ENCODE measurements around the gene QRSL1.
"Not testable (repeated sequence)": the region's sequence is repeated elsewhere in the genome, so short reads cannot be mapped to it uniquely, and the experiment has no call there.

Gene QRSL1

GRCh38 chr6:106629103-106629858 is at the start of gene QRSL1, which contains the start of gene RTN4IP1:
QRSL1 (plus strand) TSS chr6:106629578; CDS start chr6:106629682, 104 bp downstream.
RTN4IP1 (minus strand) TSS chr6:106629498; CDS start chr6:106629021, 477 bp downstream.
- DNase-seq: peak; percentile 99

- DNase-seq: no peak
These were observed 47.9 kb upstream of the QRSL1 start for GRCh38 chr6:106581468-106581867.

GRCh38 chr6:106586815-106587415 is 42.5 kb upstream of the QRSL1 start:
- DNase-seq: no peak

GRCh38 chr6:106588937-106589336 is 40.4 kb upstream of the QRSL1 start:
- DNase-seq: not testable (repeated sequence)

GRCh38 chr6:106591111-106591825 is 38.1 kb upstream of the QRSL1 start:
- DNase-seq: no peak

GRCh38 chr6:106599440-106599839 is 29.9 kb upstream of the QRSL1 start:
- no peak for DNase-seq

GRCh38 chr6:106600329-106600728 is 29.0 kb upstream of the QRSL1 start:
- no peak for DNase-seq

- peak; percentile 59 for DNase-seq
These were observed 21.2 kb upstream of the QRSL1 start for GRCh38 chr6:106608080-106608668.

- peak; percentile 38 for DNase-seq
These were observed 19.7 kb upstream of the QRSL1 start for GRCh38 chr6:106609699-106610098.

- DNase-seq: no peak
These were observed 18.3 kb upstream of the QRSL1 start for GRCh38 chr6:106611030-106611429.

- DNase-seq: no peak
These were observed 16.5 kb upstream of the QRSL1 start for GRCh38 chr6:106612671-106613416.

GRCh38 chr6:106613590-106613989 is 15.8 kb upstream of the QRSL1 start:
- DNase-seq: no peak

- no peak for DNase-seq
These were observed 15.2 kb upstream of the QRSL1 start for GRCh38 chr6:106614166-106614565.

- DNase-seq: no peak
These were observed 14.7 kb upstream of the QRSL1 start for GRCh38 chr6:106614592-106615257.

GRCh38 chr6:106617302-106617701 is 12.1 kb upstream of the QRSL1 start:
- DNase-seq: no peak

GRCh38 chr6:106617857-106618256 is 11.5 kb upstream of the QRSL1 start:
- DNase-seq: no peak

- DNase-seq: no peak
These were observed 11.1 kb upstream of the QRSL1 start for GRCh38 chr6:106618324-106618723.

- DNase-seq: no peak
These were observed 10.2 kb upstream of the QRSL1 start for GRCh38 chr6:106619223-106619622.

GRCh38 chr6:106620931-106621672 is 8.3 kb upstream of the QRSL1 start:
- DNase-seq: peak; percentile 8

- DNase-seq: no peak
These were observed 7.0 kb upstream of the QRSL1 start for GRCh38 chr6:106622412-106622811.

GRCh38 chr6:106623039-106623438 is 6.3 kb upstream of the QRSL1 start:
- DNase-seq: no peak

Measured in eye (tissue), 1 donor.